Activated gamma-delta T cell (primary cell): ENCODE measurements around the gene CELF2.

ENCODE experiments used
- DNase-seq: peaks from one replicate; lab custom pipeline; 2025; lab: John Stamatoyannopoulos, UW

CELF2 gene

GRCh38 chr10:11023009-11023953 lies 5.6 kb downstream of the CELF2 start:
- DNase-seq, result no peak

- DNase-seq, result no peak
Observed at GRCh38 chr10:11024596-11024995, 6.9 kb downstream of the CELF2 start.

- DNase-seq, result no peak
Observed at GRCh38 chr10:11025978-11026377, 8.3 kb downstream of the CELF2 start.

- no peak for DNase-seq
Observed at GRCh38 chr10:11026773-11027172, 9.1 kb downstream of the CELF2 start.

GRCh38 chr10:11034762-11035161 lies 17.1 kb downstream of the CELF2 start:
- DNase-seq, result no peak

GRCh38 chr10:11035301-11035991 lies 17.8 kb downstream of the CELF2 start:
- DNase-seq, result no peak

GRCh38 chr10:11036424-11037011 lies 18.8 kb downstream of the CELF2 start:
- no peak for DNase-seq

- no peak for DNase-seq
Observed at GRCh38 chr10:11037991-11038390, 20.3 kb downstream of the CELF2 start.

GRCh38 chr10:11042357-11042756 lies 24.7 kb downstream of the CELF2 start:
- DNase-seq, result no peak

GRCh38 chr10:11043039-11043438 lies 25.4 kb downstream of the CELF2 start:
- no peak for DNase-seq

- DNase-seq, result no peak
Observed at GRCh38 chr10:11043446-11044127, 25.9 kb downstream of the CELF2 start.

GRCh38 chr10:11045487-11045886 lies 27.8 kb downstream of the CELF2 start:
- DNase-seq, result no peak

- no peak for DNase-seq
Observed at GRCh38 chr10:11045995-11046775, 28.5 kb downstream of the CELF2 start.

- no peak for DNase-seq
Observed at GRCh38 chr10:11046776-11047160, 29.1 kb downstream of the CELF2 start.

GRCh38 chr10:11048707-11049278 lies 31.1 kb downstream of the CELF2 start:
- no peak for DNase-seq

GRCh38 chr10:11049806-11050205 lies 32.1 kb downstream of the CELF2 start:
- DNase-seq, result no peak

GRCh38 chr10:11050301-11051287 lies 32.9 kb downstream of the CELF2 start:
- no peak for DNase-seq

- DNase-seq, result no peak
Observed at GRCh38 chr10:11057018-11057417, 39.3 kb downstream of the CELF2 start.

GRCh38 chr10:11057448-11057847 lies 39.8 kb downstream of the CELF2 start:
- no peak for DNase-seq

GRCh38 chr10:11057994-11058393 lies 40.3 kb downstream of the CELF2 start:
- DNase-seq, result no peak
